Measurements from ENCODE around the gene SLC25A47. TPM values are rescaled to one million over a fixed set of nuclear protein-coding genes. Genes with fewer than 3 reads are reported as not detected.

The SLC25A47 gene
- total RNA-seq, 1 experiment from 2014 or later: not detected

GRCh38 chr14:100320157-100320856 lies 2.8 kb upstream of the SLC25A47 start:
- ChIA-PET CTCF (no interaction called here), POLR2A (no interaction called here)
- no peak for DNase-seq (ENCODE audit: low read depth, low spot score)
- TF ChIP-seq REST (IDR thresholded peaks at IDR 0.05; ENCODE audit: insufficient read depth in 1 of 2, low read depth in 2 of 2, low read length in 1 of 2) (no peak), SIN3A (IDR thresholded peaks at IDR 0.05; ENCODE audit: borderline replicate concordance, insufficient read depth, low read depth, low read length) (no peak), CTCF (IDR thresholded peaks at IDR 0.05) (no peak), TCF7L2 (IDR thresholded peaks at IDR 0.05; ENCODE audit: low read depth, low read length) (no peak), POLR2AphosphoS5 (IDR thresholded peaks at IDR 0.05; ENCODE audit: low read depth, low read length) (no peak)
- in situ Hi-C loops (cut with HindIII; ENCODE audit: low pct_unique_long_range_greater_than_20kb, low sequenced_read_pairs): no loop called here
- Histone ChIP-seq H3K4me3 (ENCODE audit: low read depth in 2 of 2, low read length in 2 of 2) (no peak overlapping the region), H3K9me3 (ENCODE audit: control insufficient read depth, insufficient read depth, low read depth, low read length) (no peaks in the 10 kb centered on the region), H3K36me3 (ENCODE audit: control insufficient read depth, insufficient read depth, low read length) (no peaks in the 10 kb centered on the region), H3K27ac (ENCODE audit: low read length) (no peak overlapping the region), H3K27me3 (ENCODE audit: control insufficient read depth, insufficient read depth, low read length) (no peaks in the 10 kb centered on the region), H3K4me1 (ENCODE audit: control insufficient read depth, insufficient read depth, low read length) (no peaks in the 10 kb centered on the region)
- ATAC-seq: no peak
- intact Hi-C loops (cut with micrococcal nuclease; ENCODE audit: unreplicated experiment): no loop called here
- no TSS peak for BruUV-seq (replicated peaks)

GRCh38 chr14:100321473-100322137 lies 1.5 kb upstream of the SLC25A47 start:
- in situ Hi-C loops (cut with HindIII; ENCODE audit: low pct_unique_long_range_greater_than_20kb, low sequenced_read_pairs) (no loop called here), intact Hi-C loops (cut with micrococcal nuclease; ENCODE audit: unreplicated experiment) (no loop called here)
- Histone ChIP-seq H3K9me3 (ENCODE audit: control insufficient read depth, insufficient read depth, low read depth, low read length) (no peaks in the 10 kb centered on the region), H3K4me3 (ENCODE audit: low read depth in 2 of 2, low read length in 2 of 2) (no peak overlapping the region), H3K27me3 (ENCODE audit: control insufficient read depth, insufficient read depth, low read length) (no peaks in the 10 kb centered on the region), H3K27ac (ENCODE audit: low read length) (no peak overlapping the region), H3K36me3 (ENCODE audit: control insufficient read depth, insufficient read depth, low read length) (no peaks in the 10 kb centered on the region), H3K4me1 (ENCODE audit: control insufficient read depth, insufficient read depth, low read length) (no peaks in the 10 kb centered on the region)
- TF ChIP-seq CTCF (IDR thresholded peaks at IDR 0.05) (no peak), REST (IDR thresholded peaks at IDR 0.05; ENCODE audit: insufficient read depth in 1 of 2, low read depth in 2 of 2, low read length in 1 of 2) (no peak), POLR2AphosphoS5 (IDR thresholded peaks at IDR 0.05; ENCODE audit: low read depth, low read length) (no peak), TCF7L2 (IDR thresholded peaks at IDR 0.05; ENCODE audit: low read depth, low read length) (no peak), SIN3A (IDR thresholded peaks at IDR 0.05; ENCODE audit: borderline replicate concordance, insufficient read depth, low read depth, low read length) (no peak)
- ATAC-seq (no peak), DNase-seq (ENCODE audit: low read depth, low spot score) (no peak)
- POLR2A ChIA-PET: no interaction called here
- CTCF ChIA-PET: no interaction called here
- no TSS peak for BruUV-seq (replicated peaks)
